B cell (primary cell): Measurements from ENCODE around the gene MCF2L. TPM values are rescaled to one million over a fixed set of nuclear protein-coding genes. Genes with fewer than 3 reads are reported as not detected.

Experiments
- ATAC-seq: fragments of 200-7000 bp; cut with Tn5 transposase; one replicate; pipeline ENCODE4 v1.10.0; 2021; ENCODE audit warnings: low read depth, mild to moderate bottlenecking, moderate number of reproducible peaks, moderate library complexity
- CTCF ChIA-PET: fragments of 350-600 bp; sonication (Branson Sonifier 250); formaldehyde crosslinking; loops from one replicate; lab custom pipeline; 2021; ENCODE audit warnings: antibody characterized with exemption, inconsistent platforms; lab: Charles Lee
- POLR2A ChIA-PET: fragments of 350-600 bp; sonication (Branson Sonifier 250); formaldehyde crosslinking; loops from one replicate; lab custom pipeline; 2021; ENCODE audit warnings: antibody characterized with exemption; lab: Charles Lee
- DNase-seq: peaks from one replicate; pipeline ENCODE4 v3.0.0; 2013
- H2AFZ ChIP-seq: 2 replicates; pipeline ENCODE4 v1.6.1; 2012; ENCODE audit warnings: mild to moderate bottlenecking, low read depth, low read length; ENCODE audit not compliant: insufficient read depth, poor library complexity, severe bottlenecking
- H3K27ac ChIP-seq, 2 donors: 1 replicate in 1 of 2; 2 replicates in 1 of 2; pipeline ENCODE4 v1.5.1; 2012 to 2013; ENCODE audit warnings: low read length in 2 of 2, mild to moderate bottlenecking in 2 of 2, moderate library complexity in 1 of 2
- H3K27me3 ChIP-seq, 4 experiments: fragments of 200-600 bp in 1 of 4; sonication (generic) in 1 of 4; replicated peaks in 1 of 4; 1 replicate in 2 of 4; 2 replicates in 2 of 4; pipeline versions ENCODE4 v1.6.1 to v1.7.0; 2013 to 2016; ENCODE audit warnings: low read length in 3 of 4, mild to moderate bottlenecking in 2 of 4, mixed read lengths in 1 of 4, moderate library complexity in 1 of 4; ENCODE audit not compliant: insufficient read depth in 4 of 4, control insufficient read depth in 3 of 4; ENCODE audit errors: control extremely low read depth in 1 of 4
- H3K36me3 ChIP-seq, 2 experiments: replicated peaks in 1 of 2; 1 replicate in 1 of 2; 2 replicates in 1 of 2; pipeline versions ENCODE4 v1.6.1 to v1.7.1; 2013; ENCODE audit warnings: low read length in 1 of 2; ENCODE audit not compliant: insufficient read depth in 2 of 2, control insufficient read depth in 1 of 2; ENCODE audit errors: control extremely low read depth in 1 of 2, extremely low read depth in 1 of 2
- H3K4me1 ChIP-seq, 2 donors: fragments of 200-600 bp in 1 of 2; sonication (generic) in 1 of 2; 1 replicate in 1 of 2; 2 replicates in 1 of 2; pipeline versions ENCODE4 v1.5.1 to v1.6.1; 2013 to 2017; ENCODE audit warnings: low read length in 2 of 2; ENCODE audit not compliant: control insufficient read depth in 2 of 2, insufficient read depth in 2 of 2
- H3K4me2 ChIP-seq: replicated peaks from 2 replicates; pipeline ENCODE3; 2012; ENCODE audit warnings: mild to moderate bottlenecking, low read depth, low read length; ENCODE audit not compliant: poor library complexity, severe bottlenecking
- H3K4me3 ChIP-seq, 5 experiments: fragments of 200-600 bp in 1 of 5; sonication (generic) in 1 of 5; 1 replicate in 3 of 5; 2 replicates in 2 of 5; pipeline versions ENCODE4 v1.5.1 to v1.7.0; 2011 to 2016; ENCODE audit warnings: low read length in 4 of 5, mild to moderate bottlenecking in 4 of 5, low read depth in 2 of 5, control low read depth in 1 of 5, moderate library complexity in 1 of 5; ENCODE audit not compliant: insufficient read depth in 1 of 5; ENCODE audit errors: control extremely low read depth in 1 of 5, extremely low read depth in 1 of 5
- H3K79me2 ChIP-seq: fragments of 200-600 bp; sonication (generic); one replicate; pipeline ENCODE4 v1.6.0; 2016; ENCODE audit warnings: low read length; ENCODE audit not compliant: control insufficient read depth, insufficient read depth
- H3K9ac ChIP-seq: fragments of 200-600 bp; sonication (generic); 2 replicates; pipeline ENCODE4 v1.6.1; 2017; ENCODE audit warnings: mild to moderate bottlenecking, low read length, moderate library complexity
- H3K9me3 ChIP-seq, 3 donors: one replicate each; pipeline versions ENCODE4 v1.6.1 to v1.7.1; 2013; ENCODE audit warnings: low read length in 2 of 3; ENCODE audit not compliant: control insufficient read depth in 2 of 3, insufficient read depth in 1 of 3; ENCODE audit errors: control extremely low read depth in 1 of 3
- H4K20me1 ChIP-seq: 2 replicates; pipeline ENCODE4 v1.6.0; 2012; ENCODE audit warnings: mild to moderate bottlenecking, low read length; ENCODE audit not compliant: insufficient read depth, control insufficient read depth, poor library complexity, severe bottlenecking
- H3K27ac Mint-ChIP-seq: one replicate; pipeline ENCODE4 v1.8.0; 2021; ENCODE audit warnings: mixed read lengths
- H3K27me3 Mint-ChIP-seq: one replicate; pipeline ENCODE4 v1.8.0; 2021; ENCODE audit warnings: mixed read lengths
- H3K4me1 Mint-ChIP-seq: one replicate; pipeline ENCODE4 v1.8.0; 2021; ENCODE audit warnings: mixed read lengths
- H3K4me3 Mint-ChIP-seq: one replicate; pipeline ENCODE4 v1.8.0; 2021; ENCODE audit warnings: mixed read lengths
- H3K9me3 Mint-ChIP-seq: one replicate; pipeline ENCODE4 v1.8.0; 2022; ENCODE audit warnings: mixed read lengths; ENCODE audit not compliant: insufficient read depth
- CTCF ChIP-seq: fragments of 200-600 bp; IDR thresholded peaks from one replicate; pipeline ENCODE4 v1.8.0; 2022; ENCODE audit warnings: antibody characterized with exemption, mild to moderate bottlenecking
- EZH2 ChIP-seq: IDR thresholded peaks from 2 replicates; pipeline ENCODE4 v1.6.1; 2012; ENCODE audit warnings: borderline replicate concordance, low read depth, mild to moderate bottlenecking, moderate library complexity, low read length; ENCODE audit not compliant: insufficient read depth, poor library complexity, severe bottlenecking
- WGBS: methylation state at CpG from one replicate; pipeline ENCODE4 v1.1.5; 2013; ENCODE audit warnings: missing lambda C conversion rate; ENCODE audit not compliant: insufficient coverage; 5-methylcytosine and 5-hydroxymethylcytosine counted together
- intact Hi-C: fragments of 100-400 bp; cut with micrococcal nuclease; formaldehyde crosslinking; loops from one replicate; pipeline ENCODE4 v1.10.0; 2022
- polyA plus RNA-seq: library from polyadenylated mRNA; depleted of rRNA; stranded (reverse); fragments of >200 nt; gene quantifications from 2 replicates; pipeline ENCODE4 v1.2.3, GENCODE V29; 2012
- total RNA-seq, 2 donors: library from RNA; stranded (reverse); fragments of 120-200 nt in 1 of 2; gene quantifications; 1 replicate in 1 of 2; 2 replicates in 1 of 2; pipeline versions ENCODE4 v1.2.3 to v1.2.4, GENCODE V29; 2013 to 2022

The MCF2L gene
- total and polyA plus RNA-seq, 2 donors (not counting 1 experiment from before 2014, with no cell fraction given): 3.7 to 8.2 TPM

GRCh38 chr13:113143466-113144254 lies 174.6 kb downstream of the MCF2L start:
- H2AFZ ChIP-seq: no peak overlapping the region
- no peaks in the 10 kb centered on the region for H3K79me2 ChIP-seq
- no peak overlapping the region for H3K27ac ChIP-seq
- H3K9ac ChIP-seq: no peak overlapping the region
- 92% methylated on average over 37 of the region's 39 CpGs for whole genome bisulfite sequencing
- no peaks in the 10 kb centered on the region for H4K20me1 ChIP-seq
- Mint-ChIP-seq H3K4me3 (no peak overlapping the region), H3K4me1 (no peaks in the 10 kb centered on the region), H3K27me3 (peaks cover 17% of the 10 kb centered on the region), H3K9me3 (no peaks in the 10 kb centered on the region), H3K27ac (no peak overlapping the region)
- CTCF ChIA-PET: no interaction called here
- H3K4me3 ChIP-seq: no peak overlapping the region
- peaks cover 0 to 8% (median 0%) of the 10 kb centered on the region in 3 donors for H3K9me3 ChIP-seq
- no peak for TF ChIP-seq EZH2
- intact Hi-C loops: no loop called here
- H3K4me2 ChIP-seq: no peak overlapping the region
- H3K27me3 ChIP-seq: peaks cover 0 to 7% (median 0%) of the 10 kb centered on the region in 4 experiments
- H3K4me1 ChIP-seq: no peaks in the 10 kb centered on the region
- H3K36me3 ChIP-seq: no peaks in the 10 kb centered on the region
- ATAC-seq: no peak
- DNase-seq: no peak
- POLR2A ChIA-PET: no interaction called here

- H3K4me2 ChIP-seq: no peak overlapping the region
- Mint-ChIP-seq H3K4me3 (no peak overlapping the region), H3K9me3 (no peaks in the 10 kb centered on the region), H3K27me3 (peaks cover 13% of the 10 kb centered on the region), H3K4me1 (no peaks in the 10 kb centered on the region), H3K27ac (no peak overlapping the region)
- H3K9me3 ChIP-seq: peaks cover 0 to 8% (median 0%) of the 10 kb centered on the region in 3 donors
- POLR2A ChIA-PET: no interaction called here
- no peaks in the 10 kb centered on the region for H4K20me1 ChIP-seq
- no peak overlapping the region for H3K4me3 ChIP-seq
- intact Hi-C loops: no loop called here
- DNase-seq: no peak
- WGBS: 86% methylated on average over 2 of the region's 12 CpGs
- H2AFZ ChIP-seq: no peak overlapping the region
- H3K9ac ChIP-seq: no peak overlapping the region
- H3K36me3 ChIP-seq: no peaks in the 10 kb centered on the region
- no peak for ATAC-seq
- H3K79me2 ChIP-seq: no peaks in the 10 kb centered on the region
- no peak for TF ChIP-seq CTCF
- TF ChIP-seq EZH2: no peak
- H3K27me3 ChIP-seq: peaks cover 0 to 7% (median 0%) of the 10 kb centered on the region in 4 experiments
- CTCF ChIA-PET: no interaction called here
- H3K27ac ChIP-seq: no peak overlapping the region
- H3K4me1 ChIP-seq: no peaks in the 10 kb centered on the region
These were observed 175.2 kb downstream of the MCF2L start for GRCh38 chr13:113144255-113144629.
